ENCODE results near the gene KRT77.
"Not testable (repeated sequence)": the region's sequence is repeated elsewhere in the genome, so short reads cannot be mapped to it uniquely, and the experiment has no call there.

Gene KRT77

DNA sequence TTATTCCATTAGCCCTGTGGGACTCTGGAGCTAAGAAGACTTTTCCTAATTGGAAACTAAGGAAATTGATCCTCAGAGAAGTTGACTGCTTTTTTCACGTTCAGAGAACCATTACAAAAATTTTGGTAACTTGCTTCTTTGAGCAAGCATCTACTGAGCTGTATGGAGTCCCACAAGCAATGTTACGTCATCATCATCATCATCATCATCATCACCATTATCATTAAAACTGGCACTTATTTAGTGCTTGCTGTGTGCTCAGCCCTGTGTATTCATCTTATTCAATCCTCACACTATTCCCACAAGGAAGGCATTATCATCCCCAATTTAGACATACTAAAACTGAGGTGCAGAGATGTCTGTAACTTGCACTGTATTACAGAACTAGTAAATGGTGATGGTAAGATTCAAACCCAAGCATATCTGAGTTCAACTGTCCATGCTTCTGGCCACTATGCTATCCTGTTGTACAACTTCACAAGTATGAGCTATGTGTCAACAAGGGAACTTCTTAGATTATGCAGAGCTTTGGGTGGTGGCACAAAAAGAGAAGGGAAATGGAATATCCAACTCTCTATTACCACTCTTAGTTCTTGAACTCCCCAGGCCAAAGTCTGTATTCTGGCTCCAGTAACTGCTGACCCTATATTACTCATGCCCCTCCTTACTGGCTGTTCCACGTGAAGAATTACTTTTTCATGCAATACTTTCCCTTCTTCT is 29.5 kb downstream of the KRT77 start:
- TF ChIP-seq, protein P1, sequence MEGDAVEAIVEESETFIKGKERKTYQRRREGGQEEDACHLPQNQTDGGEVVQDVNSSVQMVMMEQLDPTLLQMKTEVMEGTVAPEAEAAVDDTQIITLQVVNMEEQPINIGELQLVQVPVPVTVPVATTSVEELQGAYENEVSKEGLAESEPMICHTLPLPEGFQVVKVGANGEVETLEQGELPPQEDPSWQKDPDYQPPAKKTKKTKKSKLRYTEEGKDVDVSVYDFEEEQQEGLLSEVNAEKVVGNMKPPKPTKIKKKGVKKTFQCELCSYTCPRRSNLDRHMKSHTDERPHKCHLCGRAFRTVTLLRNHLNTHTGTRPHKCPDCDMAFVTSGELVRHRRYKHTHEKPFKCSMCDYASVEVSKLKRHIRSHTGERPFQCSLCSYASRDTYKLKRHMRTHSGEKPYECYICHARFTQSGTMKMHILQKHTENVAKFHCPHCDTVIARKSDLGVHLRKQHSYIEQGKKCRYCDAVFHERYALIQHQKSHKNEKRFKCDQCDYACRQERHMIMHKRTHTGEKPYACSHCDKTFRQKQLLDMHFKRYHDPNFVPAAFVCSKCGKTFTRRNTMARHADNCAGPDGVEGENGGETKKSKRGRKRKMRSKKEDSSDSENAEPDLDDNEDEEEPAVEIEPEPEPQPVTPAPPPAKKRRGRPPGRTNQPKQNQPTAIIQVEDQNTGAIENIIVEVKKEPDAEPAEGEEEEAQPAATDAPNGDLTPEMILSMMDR (IDR thresholded peaks at IDR 0.05): no peak

DNA sequence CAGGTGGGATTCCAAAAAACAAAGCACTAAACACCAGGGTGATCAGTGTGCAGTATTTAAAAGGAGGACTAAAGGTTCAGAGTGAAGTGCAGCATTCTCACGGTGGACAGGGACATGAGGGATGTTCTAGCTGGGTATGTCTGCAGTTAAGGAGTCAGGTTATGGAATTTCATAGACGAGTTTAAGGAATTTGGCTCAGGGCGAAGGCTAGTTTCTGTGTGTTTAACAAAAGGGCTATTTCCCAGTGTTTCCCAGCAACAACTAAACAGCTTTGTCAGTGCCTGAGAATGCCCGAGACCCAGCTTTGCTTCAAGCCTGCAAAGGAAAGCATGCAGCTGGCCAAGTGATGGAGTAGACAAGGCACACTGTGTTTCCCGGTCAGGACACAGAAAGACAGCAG is 30.1 kb downstream of the KRT77 start:
- Mint-ChIP-seq H3K9me3 (no peaks in the 10 kb centered on the region), H3K4me3 (no peak overlapping the region), H3K27me3 (ENCODE audit: low read depth, poor library complexity) (peaks cover 11% of the 10 kb centered on the region), H3K36me3 (ENCODE audit: low read depth) (no peaks in the 10 kb centered on the region), H3K4me1 (no peaks in the 10 kb centered on the region), H3K27ac (no peak overlapping the region)
- TF ChIP-seq, protein P1 (IDR thresholded peaks at IDR 0.05): no peak
- no peak for DNase-seq

More for the DNA sequence above, 29.5 kb downstream of the KRT77 start:
- peaks cover 16% of the 10 kb centered on the region for H3K27me3 Mint-ChIP-seq (ENCODE audit: low read depth, poor library complexity)
- H3K27ac Mint-ChIP-seq: no peak overlapping the region
- H3K4me3 Mint-ChIP-seq: no peak overlapping the region
- no peaks in the 10 kb centered on the region for H3K4me1 Mint-ChIP-seq
- no peak for DNase-seq
- no peaks in the 10 kb centered on the region for H3K36me3 Mint-ChIP-seq (ENCODE audit: low read depth)
- H3K9me3 Mint-ChIP-seq: no peaks in the 10 kb centered on the region

DNA sequence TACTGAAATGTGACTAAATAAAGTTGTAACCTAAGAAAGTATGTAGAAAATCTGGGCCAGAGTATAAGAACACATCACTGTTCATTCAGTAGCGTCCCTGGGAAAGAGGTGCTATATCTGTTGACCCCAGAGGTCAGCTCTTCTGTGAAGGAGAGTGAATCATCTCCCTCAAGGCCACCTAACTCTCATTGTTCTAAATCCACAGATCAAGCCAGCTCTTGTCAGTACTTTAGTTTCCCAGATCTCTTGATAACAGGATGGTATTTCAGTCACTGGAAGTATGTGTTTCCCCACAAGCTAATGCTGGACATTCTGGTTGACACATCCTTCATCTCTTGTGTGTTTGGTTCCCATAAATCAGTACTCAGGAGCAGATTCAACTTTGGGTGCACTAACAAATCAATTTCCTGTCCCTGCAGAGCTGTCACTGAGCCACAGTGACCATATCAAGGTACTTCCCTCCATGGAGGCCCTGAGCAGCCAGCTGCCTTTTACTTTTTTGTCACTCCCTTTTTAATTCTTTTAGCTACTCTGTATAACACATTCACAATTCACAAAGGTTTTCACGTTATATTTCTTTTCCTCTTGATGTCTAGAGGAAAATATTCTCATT is 30.9 kb downstream of the KRT77 start:
- H3K4me1 Mint-ChIP-seq: no peaks in the 10 kb centered on the region
- H3K27ac Mint-ChIP-seq: no peak overlapping the region
- H3K4me3 Mint-ChIP-seq: no peak overlapping the region
- DNase-seq: no peak
- TF ChIP-seq, protein P1 (IDR thresholded peaks at IDR 0.05): no peak
- H3K36me3 Mint-ChIP-seq (ENCODE audit: low read depth): no peaks in the 10 kb centered on the region
- no peaks in the 10 kb centered on the region for H3K9me3 Mint-ChIP-seq
- peaks cover 6% of the 10 kb centered on the region for H3K27me3 Mint-ChIP-seq (ENCODE audit: low read depth, poor library complexity)

DNA sequence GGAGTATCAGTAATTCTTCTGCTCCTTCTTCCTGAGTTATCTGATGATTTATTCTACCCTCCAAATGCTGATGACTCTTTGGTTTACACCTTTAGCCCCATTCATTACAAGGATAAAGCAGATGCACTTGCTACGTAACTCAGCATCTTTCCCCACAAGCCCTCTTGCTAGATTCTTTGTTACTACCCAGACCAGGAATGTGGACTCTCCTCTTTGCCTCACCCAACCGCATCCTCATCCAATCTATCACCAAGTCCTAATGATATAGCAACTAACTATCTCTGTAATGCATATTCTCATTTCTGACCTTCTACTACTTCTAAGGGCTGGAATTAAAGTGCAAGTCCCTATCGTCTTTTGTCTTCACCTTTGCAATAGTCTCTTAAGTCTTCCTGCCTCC is 32.4 kb downstream of the KRT77 start:
- Mint-ChIP-seq H3K9me3 (no peaks in the 10 kb centered on the region), H3K36me3 (ENCODE audit: low read depth) (no peaks in the 10 kb centered on the region)
- TF ChIP-seq, protein P1 (IDR thresholded peaks at IDR 0.05): no peak

DNA sequence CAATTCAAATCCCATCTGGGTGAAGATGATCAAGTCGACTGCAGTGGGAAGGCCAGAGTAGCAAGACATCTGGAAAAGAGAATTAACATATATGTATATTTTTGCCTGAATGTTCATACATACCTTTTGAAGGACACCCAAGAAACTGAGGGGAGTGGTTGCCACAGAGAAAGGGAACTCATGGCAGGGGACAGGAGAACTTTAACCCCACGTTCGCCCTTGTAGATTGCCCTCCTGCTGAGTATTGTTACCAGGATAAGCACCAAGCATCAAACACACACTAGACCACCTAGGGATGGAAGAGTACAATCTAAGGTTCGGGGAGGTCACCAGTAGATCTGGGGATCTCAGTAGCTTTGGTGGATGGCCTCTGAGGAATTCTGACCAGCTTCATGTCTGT is 32.8 kb downstream of the KRT77 start:
- H3K4me3 Mint-ChIP-seq: no peak overlapping the region
- H3K27me3 Mint-ChIP-seq (ENCODE audit: low read depth, poor library complexity): peaks cover 3% of the 10 kb centered on the region
- TF ChIP-seq, protein P1 (IDR thresholded peaks at IDR 0.05): no peak
- DNase-seq: no peak
- H3K36me3 Mint-ChIP-seq (ENCODE audit: low read depth): no peaks in the 10 kb centered on the region
- H3K9me3 Mint-ChIP-seq: no peaks in the 10 kb centered on the region
- H3K27ac Mint-ChIP-seq: no peak overlapping the region
- H3K4me1 Mint-ChIP-seq: no peaks in the 10 kb centered on the region

More for the DNA sequence above, 32.4 kb downstream of the KRT77 start:
- no peaks in the 10 kb centered on the region for H3K4me1 Mint-ChIP-seq
- DNase-seq: no peak
- peaks cover 3% of the 10 kb centered on the region for H3K27me3 Mint-ChIP-seq (ENCODE audit: low read depth, poor library complexity)
- H3K4me3 Mint-ChIP-seq: no peak overlapping the region
- no peak overlapping the region for H3K27ac Mint-ChIP-seq

DNA sequence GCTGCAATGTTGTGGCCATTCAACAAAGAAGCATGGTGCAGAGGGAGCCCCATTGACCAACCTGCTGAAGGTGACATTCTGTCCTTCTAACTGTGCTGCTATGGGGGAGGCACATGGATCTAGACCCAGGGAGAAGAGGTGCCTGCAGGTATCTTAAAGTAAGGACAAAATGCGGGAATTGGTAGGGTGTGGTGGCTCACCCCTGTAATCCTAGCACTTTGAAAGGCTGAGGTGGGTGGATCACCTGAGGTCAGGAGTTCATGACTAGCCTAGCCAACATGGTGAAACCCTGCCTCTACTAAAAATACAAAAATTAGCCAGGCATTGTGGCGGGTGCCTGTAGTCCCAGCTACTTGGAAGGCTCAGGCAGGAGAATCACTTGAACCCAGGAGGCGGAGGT is 33.4 kb downstream of the KRT77 start:
- not testable (repeated sequence) for H3K4me1 Mint-ChIP-seq; H3K27me3 Mint-ChIP-seq (ENCODE audit: low read depth, poor library complexity); H3K9me3 Mint-ChIP-seq; H3K27ac Mint-ChIP-seq; H3K4me3 Mint-ChIP-seq; H3K36me3 Mint-ChIP-seq (ENCODE audit: low read depth); DNase-seq
